Activated CD8-positive, alpha-beta memory T cell treated with anti-CD3 and anti-CD28 coated beads for 24 hours (primary cell): Measurements from ENCODE around the gene NOS3.

ENCODE experiments used
- DNase-seq: peaks from one replicate; pipeline ENCODE4 v3.0.0-alpha.2; 2020

NOS3 gene

DNA sequence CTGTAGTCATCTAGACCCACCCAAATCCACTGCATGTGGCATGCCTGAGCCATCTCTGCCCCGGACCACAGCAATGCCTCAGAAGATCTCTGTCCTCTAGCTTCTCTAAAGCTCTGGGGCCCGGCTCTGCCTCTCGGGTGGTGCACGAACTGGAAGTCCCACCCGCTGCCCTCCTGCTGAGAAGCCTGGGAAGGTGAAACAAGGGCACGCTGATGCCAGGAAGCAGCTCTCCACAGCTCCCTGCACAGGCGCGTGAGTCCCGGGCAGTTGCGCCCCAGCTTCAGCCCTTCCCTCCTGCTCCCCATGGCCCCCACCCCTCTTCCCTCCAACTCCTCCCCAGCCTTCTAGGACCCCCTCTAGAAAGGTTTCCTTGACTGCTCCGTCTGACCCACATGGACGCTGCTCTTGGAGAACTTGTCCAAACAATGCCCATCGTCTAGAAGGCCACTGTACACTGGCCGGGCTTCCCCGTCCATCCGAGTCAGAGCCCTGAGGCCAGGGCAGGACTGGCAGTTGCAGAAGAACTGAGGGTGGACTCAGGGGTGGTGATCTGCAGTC lies 25.5 kb upstream of the NOS3 start:
- no peak for DNase-seq

- no peak for DNase-seq
Measured at GRCh38 chr7:150966002-150966401, 24.8 kb upstream of the NOS3 start.

- DNase-seq: no peak
Measured at GRCh38 chr7:150967349-150967748, 23.5 kb upstream of the NOS3 start.

GRCh38 chr7:150968056-150968733 lies 22.6 kb upstream of the NOS3 start:
- no peak for DNase-seq

- DNase-seq: no peak
Measured at GRCh38 chr7:150968734-150969372, 22.0 kb upstream of the NOS3 start.

DNA sequence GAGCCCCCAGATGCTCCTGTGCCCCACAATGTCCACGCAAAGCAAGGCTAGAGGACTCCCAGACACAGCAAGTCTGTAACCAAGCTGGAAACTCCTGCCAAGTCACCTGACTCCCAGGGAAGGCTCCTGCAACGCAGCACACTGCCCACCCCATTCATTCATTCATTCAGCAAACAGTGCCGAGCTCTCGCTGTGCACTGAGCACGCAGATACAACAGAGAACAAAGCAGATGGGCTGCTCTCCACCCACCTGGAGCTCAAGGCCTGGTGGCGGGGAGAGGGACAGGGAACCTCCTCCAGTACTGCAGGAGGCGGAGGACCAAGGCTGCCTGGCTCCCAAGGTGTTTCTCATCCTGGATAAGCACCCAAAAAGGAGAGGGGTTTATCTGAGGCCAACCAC lies 21.3 kb upstream of the NOS3 start:
- no peak for DNase-seq

DNA sequence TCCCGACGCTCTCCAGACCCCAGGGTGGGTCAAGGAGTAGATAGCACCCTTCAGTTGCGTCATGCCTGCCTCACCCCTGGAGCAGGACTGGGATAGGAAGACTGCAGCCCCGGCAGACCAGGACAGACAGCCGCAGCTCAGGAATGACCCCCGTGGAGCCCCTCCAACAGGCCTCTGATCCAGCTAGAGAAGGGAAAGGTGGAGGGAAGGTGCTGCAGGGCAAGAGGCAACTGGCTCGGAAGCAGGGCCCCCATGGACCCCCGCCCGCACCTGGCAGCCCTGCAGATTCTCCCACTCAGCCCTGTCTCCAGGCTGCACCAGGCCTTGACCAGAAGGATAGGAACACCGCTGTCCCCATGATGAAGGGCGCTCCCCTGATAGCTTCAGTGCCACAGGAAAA lies 20.4 kb upstream of the NOS3 start:
- no peak for DNase-seq

- no peak for DNase-seq
Measured at GRCh38 chr7:150971242-150972022, 19.4 kb upstream of the NOS3 start.

GRCh38 chr7:150972023-150972468 lies 18.8 kb upstream of the NOS3 start:
- DNase-seq: no peak

DNA sequence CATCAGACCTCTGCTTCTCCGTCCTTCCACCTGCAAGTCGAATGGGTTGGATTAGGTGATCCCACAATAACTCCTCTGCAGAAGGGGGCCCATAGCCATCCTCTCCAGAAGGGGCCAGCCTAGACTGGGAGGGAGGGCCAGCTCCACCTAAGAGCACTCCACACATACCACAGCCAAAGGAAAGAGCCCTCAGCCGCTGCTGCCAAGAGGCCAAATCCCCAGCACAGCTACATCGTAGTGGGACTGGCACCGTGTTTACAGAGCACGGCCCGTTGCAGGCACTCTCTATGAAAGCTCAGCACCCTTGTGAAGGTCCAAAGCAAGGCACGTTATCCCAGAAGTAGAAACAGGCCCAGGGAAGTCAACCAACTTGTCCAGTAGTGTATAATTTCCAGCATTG lies 18.1 kb upstream of the NOS3 start:
- no peak for DNase-seq

DNA sequence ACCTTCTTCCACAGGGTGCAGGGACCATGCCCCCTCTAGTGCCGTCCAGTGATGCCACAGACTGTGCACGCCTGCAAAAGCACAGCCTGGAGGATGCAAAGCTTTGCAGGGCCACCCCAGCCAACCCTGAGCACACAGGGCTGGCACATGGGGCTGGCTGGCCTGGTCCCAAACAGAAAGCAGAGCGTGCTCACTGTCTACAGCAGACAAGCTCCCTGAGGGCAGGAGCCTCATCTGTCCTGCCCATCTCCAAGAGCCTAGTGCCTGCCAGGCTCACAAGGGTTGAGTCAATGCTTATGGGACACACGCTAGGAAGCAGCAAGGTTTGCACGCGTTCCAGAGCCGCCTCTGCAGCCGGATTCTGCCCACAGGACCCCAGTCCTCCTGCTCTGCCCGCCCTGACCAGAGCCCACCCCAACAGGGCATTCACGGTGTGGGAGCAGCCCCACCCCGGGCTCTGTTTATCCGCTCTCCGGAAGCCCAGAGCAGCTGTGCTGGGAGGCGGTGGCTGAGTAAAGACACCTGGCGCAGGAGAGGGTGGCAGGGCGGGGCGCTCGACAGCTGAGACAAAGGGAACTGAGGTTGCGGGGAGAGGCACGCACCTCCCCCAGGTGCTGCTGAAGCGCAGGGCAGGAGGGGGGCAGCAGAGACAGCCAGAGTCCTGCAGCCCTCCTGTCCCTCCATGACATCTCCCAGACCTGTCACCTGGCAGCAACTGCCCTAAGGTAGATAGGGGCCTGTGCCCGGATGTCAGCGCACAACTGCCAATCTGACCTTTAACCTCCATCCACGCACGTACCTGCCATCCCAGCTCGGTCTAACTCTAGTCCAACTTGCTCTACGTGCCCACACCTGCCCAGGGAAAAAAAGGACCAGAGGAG lies 17.0 kb upstream of the NOS3 start:
- DNase-seq: no peak

GRCh38 chr7:150974468-150975391 lies 16.1 kb upstream of the NOS3 start:
- DNase-seq: peak; percentile 87

GRCh38 chr7:150975536-150976319 lies 15.1 kb upstream of the NOS3 start:
- DNase-seq: no peak

GRCh38 chr7:150976529-150977381 lies 14.1 kb upstream of the NOS3 start:
- DNase-seq: no peak

GRCh38 chr7:150977382-150978125 lies 13.3 kb upstream of the NOS3 start:
- no peak for DNase-seq

- DNase-seq: no peak
Measured at GRCh38 chr7:150978126-150978789, 12.6 kb upstream of the NOS3 start, which contains the start of gene KCNH2. Gene KCNH2 (minus strand): TSS chr7:150978321. CDS start chr7:150977913, 408 bp downstream.

GRCh38 chr7:150979713-150980390 lies 11.0 kb upstream of the NOS3 start:
- DNase-seq: no peak

DNA sequence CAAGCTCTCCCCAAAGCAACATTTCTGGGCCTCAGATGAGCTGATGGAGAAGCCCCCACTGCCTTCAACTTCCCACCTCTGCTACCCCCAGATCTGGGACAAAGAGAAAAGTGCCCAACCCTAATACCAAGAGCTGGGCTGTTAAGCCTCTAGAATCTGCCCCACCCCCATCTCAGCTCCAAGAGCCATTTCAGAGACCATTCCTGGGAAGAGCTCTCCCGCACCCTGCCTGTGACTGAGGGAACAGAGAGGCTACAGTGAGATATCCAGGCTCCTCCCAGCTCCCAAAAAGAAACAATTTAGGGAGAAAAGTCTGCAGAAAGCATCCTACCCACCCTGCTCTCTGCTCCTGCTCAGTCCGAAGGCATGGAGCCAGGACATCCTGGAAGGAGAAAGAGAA lies 10.2 kb upstream of the NOS3 start:
- no peak for DNase-seq
